Heart left ventricle (tissue), 16 donors: Measurements from ENCODE around the gene ENAH. TPM values are rescaled to one million over a fixed set of nuclear protein-coding genes. Genes with fewer than 3 reads are reported as not detected.

Experiments used
- ATAC-seq, 4 donors: fragments of 200-7000 bp; cut with Tn5 transposase; one replicate each; pipeline ENCODE4 v1.9.1; 2020 to 2022; ENCODE audit warnings: moderate library complexity in 4 of 4, mild to moderate bottlenecking in 3 of 4, moderate number of reproducible peaks in 1 of 4
- DNase-seq, 5 donors: peaks; one replicate each; pipeline ENCODE4 v3.0.0-alpha.2; 2020
- H3K27ac ChIP-seq, 12 donors: fragments of 200-600 bp; sonication (generic) in 4 of 12; one replicate each; pipeline versions ENCODE4 v1.5.0 to v1.8.0; 2016 to 2022; ENCODE audit warnings: mild to moderate bottlenecking in 2 of 12
- H3K27me3 ChIP-seq, 9 donors: fragments of 200-600 bp; sonication (generic) in 2 of 9; one replicate each; pipeline versions ENCODE4 v1.5.1 to v1.8.0; 2016 to 2022; ENCODE audit warnings: mild to moderate bottlenecking in 3 of 9
- H3K36me3 ChIP-seq, 9 donors: fragments of 200-600 bp; sonication (generic) in 2 of 9; one replicate each; pipeline versions ENCODE4 v1.5.0 to v1.8.0; 2018 to 2022; ENCODE audit warnings: mild to moderate bottlenecking in 2 of 9
- H3K4me1 ChIP-seq, 12 donors: fragments of 200-600 bp; sonication (generic) in 4 of 12; one replicate each; pipeline versions ENCODE4 v1.5.0 to v1.8.0; 2016 to 2022; ENCODE audit warnings: mild to moderate bottlenecking in 3 of 12
- H3K4me3 ChIP-seq, 12 donors: fragments of 200-600 bp; sonication (generic) in 4 of 12; one replicate each; pipeline versions ENCODE4 v1.5.0 to v1.8.0; 2017 to 2022; ENCODE audit warnings: mild to moderate bottlenecking in 9 of 12, moderate library complexity in 4 of 12
- H3K9me3 ChIP-seq, 12 donors: fragments of 200-600 bp; sonication (generic) in 4 of 12; one replicate each; pipeline versions ENCODE4 v1.5.0 to v1.8.0; 2016 to 2022; ENCODE audit warnings: mild to moderate bottlenecking in 1 of 12
- POLR2A ChIP-seq, 2 donors: fragments of 450-650 bp; IDR thresholded peaks; one replicate each; pipeline ENCODE4 v1.6.1; 2017; ENCODE audit warnings: antibody characterized with exemption in 2 of 2, mild to moderate bottlenecking in 2 of 2, moderate library complexity in 2 of 2
- WGBS, 4 donors: extraction: QIAGEN DNeasy Blood & Tissue Kit in 2 of 4; methylation state at CpG; one replicate each; pipeline versions ENCODE4 v1.1.5 to v1.1.7; 2013 to 2018; 5-methylcytosine and 5-hydroxymethylcytosine counted together
- intact Hi-C, 10 donors: fragments of 100-400 bp; cut with DNase I; formaldehyde crosslinking; loops; one replicate each; pipeline versions ENCODE4 v1.11.1 to v1.14.2; 2022
- polyA plus RNA-seq, 2 donors: library from polyadenylated mRNA; stranded (reverse); fragments of 200-250 nt; gene quantifications; one replicate each; pipeline ENCODE4 v1.2.3, GENCODE V29; 2013
- total RNA-seq, 9 donors: library from RNA; depleted of rRNA in 2 of 9; stranded (reverse); fragments of >200 nt in 2 of 9; fragmentation: NEBNext Ultra II Directional in 3 of 9; extraction: Animal tissue kit (Norgen Biotek cat#: 25700) in 3 of 9; gene quantifications; one replicate each; pipeline versions ENCODE4 v1.1.0 to v1.2.4, GENCODE V29; 2016 to 2023
- TF ChIP-seq, protein P1 (sequence below), 12 donors: fragments of 200-600 bp; sonication (generic) in 4 of 12; IDR thresholded peaks; one replicate each; pipeline versions ENCODE4 v1.5.0 to v1.8.0; 2018 to 2022; ENCODE audit warnings: antibody characterized with exemption in 12 of 12, mild to moderate bottlenecking in 5 of 12
- donor health status: ischemic (EF 13 %, LVEDD 7.1; RV severe dilation, severe dysfunction).
- donor health status: healthy with polysubstance abuse.
- donor health status: DM: no; HTN: yes; CAD: no.
- donor health status: DM: no; HTN: no; CAD: no.
- donor health status: ischemic (EF 25% LVEDD 6.9; RV normal size, moderate dysfunction).
- donor health status: ischemic (EF 25% LVEDD 5.7; RV mildly dilated, moderate dysfunction).
- donor health status: healthy.
- donor health status: DM: yes; HTN: yes; CAD: no.
- donor health status: ischemic (EF 35%, LVEDD 5.7; RV mildly dilated, moderate dysfunction).
- donor health status: nonischemic (EF 11% LVEDD 7.7; RV severe dilation, severe dysfunction).
- donor health status: DM: yes; HTN: yes; CAD: no.
- donor health status: PGD.
- donor health status: ischemic (EF 29% LVEDD 5.4; RV normal size, mild dysfunction).
- donor health status: nonischemic (EF 23%, LVEDD 6.1; RV moderate dilation, normal function).

Gene ENAH
- total and polyA plus RNA-seq, 11 donors, result 17.0 to 183 (median 86.1) TPM

DNA sequence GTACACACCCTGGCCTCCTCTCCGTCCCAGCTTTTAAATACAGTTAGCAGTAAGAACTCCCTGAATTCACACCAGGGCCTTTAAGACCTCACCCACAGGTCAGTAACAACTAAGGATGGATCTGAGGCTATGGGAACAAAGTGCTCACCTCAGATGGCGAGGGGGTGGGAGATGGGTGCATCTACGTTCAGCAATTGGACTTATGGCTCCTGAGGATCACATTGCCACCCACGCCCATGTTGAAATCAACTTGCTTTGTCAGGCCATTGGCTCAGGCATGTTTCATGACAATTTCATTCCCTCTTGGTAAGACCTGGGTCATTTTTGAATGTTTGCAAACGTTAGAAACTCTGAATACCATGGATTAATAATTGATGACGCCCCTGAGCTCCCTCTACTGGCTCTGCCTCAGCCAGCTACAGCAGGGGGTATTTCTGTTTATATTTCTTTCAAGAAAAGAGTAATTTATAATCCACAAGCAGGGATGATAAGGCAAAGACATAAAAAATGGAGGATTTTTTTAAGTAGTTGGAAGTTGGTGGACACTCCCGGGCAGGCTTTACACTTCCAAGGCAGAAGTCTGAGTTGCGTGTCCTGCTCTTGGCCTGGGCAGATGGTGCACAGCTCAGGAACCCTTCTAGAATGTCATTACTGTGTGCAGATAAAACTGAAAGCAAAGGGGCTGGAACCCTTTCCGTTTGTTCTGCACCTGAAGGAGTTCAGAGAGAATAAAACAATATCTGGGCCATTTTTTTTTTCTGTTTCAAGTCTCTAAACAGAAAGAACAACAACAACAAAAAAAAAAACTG is 211.4 kb downstream of the ENAH start:
- H3K4me3 ChIP-seq, result no peak overlapping the region
- H3K36me3 ChIP-seq, result no peaks in the 10 kb centered on the region
- WGBS, 4 donors, result 74 to 82% (median 77%) methylated on average over 9 of the region's 9 CpGs
- no peak for ATAC-seq
- peak overlapping the region in 6 of 12 donors; percentile 1 to 90 (median 31) for H3K27ac ChIP-seq
- H3K9me3 ChIP-seq, result no peaks in the 10 kb centered on the region
- no peak for DNase-seq
- TF ChIP-seq POLR2A (IDR thresholded peaks at IDR 0.05), result no peak
- TF ChIP-seq, protein P1, sequence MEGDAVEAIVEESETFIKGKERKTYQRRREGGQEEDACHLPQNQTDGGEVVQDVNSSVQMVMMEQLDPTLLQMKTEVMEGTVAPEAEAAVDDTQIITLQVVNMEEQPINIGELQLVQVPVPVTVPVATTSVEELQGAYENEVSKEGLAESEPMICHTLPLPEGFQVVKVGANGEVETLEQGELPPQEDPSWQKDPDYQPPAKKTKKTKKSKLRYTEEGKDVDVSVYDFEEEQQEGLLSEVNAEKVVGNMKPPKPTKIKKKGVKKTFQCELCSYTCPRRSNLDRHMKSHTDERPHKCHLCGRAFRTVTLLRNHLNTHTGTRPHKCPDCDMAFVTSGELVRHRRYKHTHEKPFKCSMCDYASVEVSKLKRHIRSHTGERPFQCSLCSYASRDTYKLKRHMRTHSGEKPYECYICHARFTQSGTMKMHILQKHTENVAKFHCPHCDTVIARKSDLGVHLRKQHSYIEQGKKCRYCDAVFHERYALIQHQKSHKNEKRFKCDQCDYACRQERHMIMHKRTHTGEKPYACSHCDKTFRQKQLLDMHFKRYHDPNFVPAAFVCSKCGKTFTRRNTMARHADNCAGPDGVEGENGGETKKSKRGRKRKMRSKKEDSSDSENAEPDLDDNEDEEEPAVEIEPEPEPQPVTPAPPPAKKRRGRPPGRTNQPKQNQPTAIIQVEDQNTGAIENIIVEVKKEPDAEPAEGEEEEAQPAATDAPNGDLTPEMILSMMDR (IDR thresholded peaks at IDR 0.05), result peak in 4 of 12 donors; percentile 7 to 22 (median 13)
- intact Hi-C loops, result no loop called here
- peaks cover 4 to 42% (median 31%) of the 10 kb centered on the region in 12 donors for H3K4me1 ChIP-seq
- no peaks in the 10 kb centered on the region for H3K27me3 ChIP-seq

DNA sequence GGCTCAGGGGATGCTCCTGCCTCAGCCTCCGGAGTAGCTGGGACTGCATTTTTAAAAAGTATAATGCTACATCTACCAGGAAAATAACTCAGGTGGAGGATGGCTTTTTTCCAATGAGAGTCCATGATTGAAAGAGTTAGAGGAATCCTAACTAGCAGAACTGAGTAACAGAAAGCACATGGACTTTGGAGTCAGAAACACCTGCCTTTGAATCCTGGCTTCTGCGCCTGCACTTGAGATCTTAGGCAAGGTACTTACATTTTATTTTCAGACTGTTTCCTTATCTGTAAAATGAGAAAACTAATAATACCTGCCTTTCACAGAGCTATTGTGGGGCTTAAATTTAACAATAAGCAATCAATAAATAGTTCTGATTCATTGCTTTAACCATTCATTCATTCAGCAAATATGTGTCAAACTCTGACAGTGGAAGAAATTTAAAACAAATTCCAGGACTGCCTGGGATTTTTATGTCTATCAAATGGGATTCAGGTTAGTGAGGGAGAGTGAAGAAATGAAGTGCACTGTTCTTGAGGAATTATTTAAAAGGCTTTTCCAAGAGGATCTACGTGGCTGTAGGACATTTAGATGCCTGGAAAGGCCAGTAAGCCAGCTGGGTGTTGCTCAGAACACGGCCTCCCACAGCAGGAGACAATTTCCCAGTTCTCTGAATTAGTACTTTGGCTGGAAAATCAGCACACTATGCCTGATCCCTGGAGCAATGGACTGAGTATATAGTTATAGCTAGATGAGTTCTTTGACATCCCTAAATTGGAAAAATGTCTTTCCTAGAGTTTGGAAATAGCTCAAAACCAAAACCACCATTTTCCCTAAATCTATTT is 212.3 kb downstream of the ENAH start:
- Histone ChIP-seq H3K9me3 (no peaks in the 10 kb centered on the region), H3K4me1 (peaks cover 4 to 33% (median 22%) of the 10 kb centered on the region in 12 donors), H3K27me3 (no peaks in the 10 kb centered on the region), H3K27ac (peak overlapping the region in 1 of 12 donors; percentile 90), H3K4me3 (no peak overlapping the region), H3K36me3 (no peaks in the 10 kb centered on the region)
- ATAC-seq (no peak), DNase-seq (no peak)
- intact Hi-C loops, result no loop called here
- TF ChIP-seq POLR2A (IDR thresholded peaks at IDR 0.05), result no peak
- TF ChIP-seq, protein P1 (IDR thresholded peaks at IDR 0.05), result no peak
- WGBS, 4 donors, result 86 to 94% (median 91%) methylated on average over 4 of the region's 4 CpGs

DNA sequence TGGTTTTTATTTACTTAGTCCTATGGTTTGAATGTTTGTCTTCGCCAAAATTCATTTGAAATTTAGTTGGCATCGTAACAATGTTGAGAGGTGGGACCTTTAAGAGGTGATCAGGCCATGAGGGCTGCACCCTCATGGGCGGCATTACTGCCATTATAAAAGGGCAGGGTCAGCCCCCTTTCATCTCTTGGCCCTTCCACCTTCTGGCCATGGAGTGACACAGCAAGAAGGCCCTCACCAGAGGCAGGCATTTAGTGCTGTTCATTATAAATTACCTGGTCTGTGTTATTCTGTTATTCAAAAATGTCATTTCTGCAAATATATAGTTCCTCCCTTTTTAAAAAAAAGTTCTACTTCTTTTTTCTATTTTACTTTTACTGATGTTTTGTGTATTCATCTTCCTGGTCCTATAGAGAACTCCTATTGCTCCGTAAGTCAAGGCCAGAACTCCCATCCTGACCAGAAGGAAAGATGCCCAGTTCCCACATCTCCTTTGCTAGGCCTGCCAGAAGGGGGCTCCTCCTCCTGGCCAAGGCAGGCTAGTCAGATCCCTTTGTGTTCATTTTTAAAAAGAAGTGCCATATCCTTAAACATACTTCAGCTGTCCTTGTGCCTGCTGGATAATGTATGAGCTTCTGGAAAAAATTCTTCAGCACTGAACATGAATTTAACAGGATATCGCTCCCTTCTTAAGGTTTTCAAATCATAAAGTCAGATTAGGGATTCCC is 215.0 kb downstream of the ENAH start:
- H3K4me1 ChIP-seq, result peaks cover 0 to 7% (median under 1%) of the 10 kb centered on the region in 12 donors
- TF ChIP-seq, protein P1 (IDR thresholded peaks at IDR 0.05), result peak in 10 of 12 donors; percentile 7 to 56 (median 31)
- TF ChIP-seq POLR2A (IDR thresholded peaks at IDR 0.05), result no peak
- DNase-seq (no peak), ATAC-seq (peak in 1 of 4 donors; percentile 31)
- peak overlapping the region in 1 of 12 donors; percentile 90 for H3K27ac ChIP-seq
- no peaks in the 10 kb centered on the region for H3K27me3 ChIP-seq
- H3K4me3 ChIP-seq, result no peak overlapping the region
- no peaks in the 10 kb centered on the region for H3K9me3 ChIP-seq
- H3K36me3 ChIP-seq, result no peaks in the 10 kb centered on the region
- intact Hi-C loops, result no loop called here
- 84 to 91% (median 88%) methylated on average over 5 of the region's 5 CpGs for WGBS, 4 donors

Other genes starting within 250 kb of the ENAH start
- gene LBR, start 225.1 kb downstream of the ENAH start, total RNA-seq, result 10 to 100 TPM in 4 of 9 donors, 1 to 10 TPM in 5; 6.8 to 37.8 (median 9.7) TPM
- gene LBR, start 225.1 kb downstream of the ENAH start, polyA plus RNA-seq, result 1 to 10 TPM; 4.3 to 7.5 TPM
- gene SRP9, start 124.7 kb upstream of the ENAH start, total RNA-seq, result 100 to 1,000 TPM; 151 to 187 (median 171) TPM
- 100 to 1,000 TPM; 147 to 211 TPM for gene SRP9, start 124.7 kb upstream of the ENAH start, polyA plus RNA-seq
- 10 to 100 TPM; 29.0 to 96.8 (median 47.0) TPM for gene EPHX1, start 157.0 kb upstream of the ENAH start, total RNA-seq
- 10 to 100 TPM; 22.2 to 36.1 TPM for gene EPHX1, start 157.0 kb upstream of the ENAH start, polyA plus RNA-seq
- gene TMEM63A, start 229.3 kb upstream of the ENAH start, total RNA-seq, result 10 to 100 TPM; 14.4 to 42.7 (median 25.3) TPM
- gene TMEM63A, start 229.3 kb upstream of the ENAH start, polyA plus RNA-seq, result 10 to 100 TPM; 13.7 to 37.3 TPM
- under 1 TPM in 4 of 9 donors, not detected in 5; 0.19 to 0.77 (median 0.30) TPM for gene LEFTY1, start 236.0 kb upstream of the ENAH start, total RNA-seq
- under 1 TPM in 1 of 2 donors, not detected in 1; 0.65 TPM for gene LEFTY1, start 236.0 kb upstream of the ENAH start, polyA plus RNA-seq